Measurements from ENCODE around the gene SLC25A33.
"Not testable (repeated sequence)": the region's sequence is repeated elsewhere in the genome, so short reads cannot be mapped to it uniquely, and the experiment has no call there.

SLC25A33 gene, protein sequence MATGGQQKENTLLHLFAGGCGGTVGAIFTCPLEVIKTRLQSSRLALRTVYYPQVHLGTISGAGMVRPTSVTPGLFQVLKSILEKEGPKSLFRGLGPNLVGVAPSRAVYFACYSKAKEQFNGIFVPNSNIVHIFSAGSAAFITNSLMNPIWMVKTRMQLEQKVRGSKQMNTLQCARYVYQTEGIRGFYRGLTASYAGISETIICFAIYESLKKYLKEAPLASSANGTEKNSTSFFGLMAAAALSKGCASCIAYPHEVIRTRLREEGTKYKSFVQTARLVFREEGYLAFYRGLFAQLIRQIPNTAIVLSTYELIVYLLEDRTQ

DNA sequence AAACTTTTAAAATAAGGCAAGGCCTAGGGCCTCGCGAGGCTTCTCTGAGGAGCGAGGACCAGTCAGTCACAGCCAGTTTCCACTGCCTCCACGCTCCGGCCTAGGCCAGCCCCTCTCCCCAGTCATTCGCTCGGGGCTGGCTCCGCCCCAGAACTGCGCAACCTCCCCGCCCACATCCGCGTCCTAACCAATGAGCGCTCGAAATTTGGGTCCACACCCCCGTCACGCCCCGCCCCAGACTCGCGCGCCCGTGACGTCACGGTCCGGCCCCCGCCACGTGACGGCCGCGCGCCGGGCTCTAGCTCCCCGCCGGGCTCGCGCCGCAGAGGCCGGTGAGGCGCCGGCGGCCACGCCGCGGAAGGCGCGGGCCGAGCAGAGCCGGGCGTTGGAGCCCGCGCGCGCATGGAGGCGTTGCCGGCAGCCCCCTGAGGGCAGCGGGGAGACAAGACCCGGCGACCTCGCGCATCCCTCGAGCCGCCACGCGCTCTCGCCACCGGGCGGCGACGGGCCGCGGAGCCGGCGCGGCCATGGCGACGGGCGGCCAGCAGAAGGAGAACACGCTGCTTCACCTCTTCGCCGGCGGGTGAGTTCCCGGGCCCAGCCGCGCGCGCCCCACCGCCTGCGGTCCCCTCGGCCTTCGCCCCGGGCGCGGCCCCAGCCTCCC, at the start of gene SLC25A33:
Gene SLC25A33, plus strand, starts transcription at position 301 of the 664 bp plus-strand sequence. Its CDS starts 227 bp downstream, at position 528.
- DNase-seq, result peak; percentile 94

DNA sequence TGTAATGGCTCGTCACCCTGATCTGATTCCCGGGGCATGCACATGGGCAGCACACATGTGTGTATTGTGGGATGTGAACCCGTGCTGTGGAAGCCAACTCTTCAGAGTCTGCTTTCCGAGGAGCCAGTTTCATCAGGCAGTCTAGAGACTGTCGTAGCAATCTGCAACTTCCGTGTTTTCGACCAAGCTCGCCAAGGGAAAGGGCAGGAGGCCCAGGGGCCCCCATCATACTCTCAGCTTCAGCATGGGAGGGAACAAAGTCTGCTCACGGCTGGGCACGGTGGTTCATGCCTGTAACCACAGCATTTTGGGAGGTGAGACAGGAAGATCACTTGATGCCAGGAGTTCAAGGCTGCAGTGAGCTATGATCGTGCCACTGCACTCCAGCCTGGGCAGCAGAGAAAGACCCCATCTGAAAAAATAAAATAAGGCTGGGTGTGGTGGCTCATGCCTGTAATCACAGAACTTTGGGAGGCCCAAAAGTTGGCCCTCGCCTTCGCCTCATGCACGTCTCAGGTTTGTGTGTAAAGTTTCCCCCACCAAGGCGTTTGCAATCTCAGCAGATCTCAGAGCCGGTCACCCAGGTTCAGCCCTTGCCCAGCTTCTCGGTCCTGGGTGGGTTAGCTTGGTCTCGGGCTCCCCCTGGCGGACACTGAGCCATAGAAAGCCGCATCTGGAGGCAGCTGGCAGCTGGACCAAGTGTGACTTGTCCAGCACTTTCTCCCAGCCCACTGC, 48.5 kb upstream of the SLC25A33 start:
- DNase-seq, result peak; percentile 58

DNA sequence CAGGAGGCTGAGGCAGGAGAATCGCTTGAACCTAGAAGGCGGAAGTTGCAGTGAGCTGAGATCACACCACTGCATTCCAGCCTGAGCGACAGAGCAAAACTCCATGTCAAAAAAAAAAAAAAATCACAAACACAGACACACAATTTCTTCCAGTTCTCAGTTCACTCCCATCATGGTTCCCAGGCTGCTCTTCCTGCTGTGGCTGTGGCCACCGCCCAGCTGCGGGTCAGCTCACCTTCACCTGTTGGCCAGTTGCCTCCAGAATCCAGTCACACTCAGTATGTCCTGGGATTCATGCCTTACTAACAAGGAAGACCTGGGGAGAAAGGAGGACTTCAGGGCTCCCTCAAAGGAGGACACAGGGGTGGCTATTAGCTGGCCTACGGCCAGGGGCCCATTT, 45.9 kb upstream of the SLC25A33 start:
- DNase-seq, result no peak

DNA sequence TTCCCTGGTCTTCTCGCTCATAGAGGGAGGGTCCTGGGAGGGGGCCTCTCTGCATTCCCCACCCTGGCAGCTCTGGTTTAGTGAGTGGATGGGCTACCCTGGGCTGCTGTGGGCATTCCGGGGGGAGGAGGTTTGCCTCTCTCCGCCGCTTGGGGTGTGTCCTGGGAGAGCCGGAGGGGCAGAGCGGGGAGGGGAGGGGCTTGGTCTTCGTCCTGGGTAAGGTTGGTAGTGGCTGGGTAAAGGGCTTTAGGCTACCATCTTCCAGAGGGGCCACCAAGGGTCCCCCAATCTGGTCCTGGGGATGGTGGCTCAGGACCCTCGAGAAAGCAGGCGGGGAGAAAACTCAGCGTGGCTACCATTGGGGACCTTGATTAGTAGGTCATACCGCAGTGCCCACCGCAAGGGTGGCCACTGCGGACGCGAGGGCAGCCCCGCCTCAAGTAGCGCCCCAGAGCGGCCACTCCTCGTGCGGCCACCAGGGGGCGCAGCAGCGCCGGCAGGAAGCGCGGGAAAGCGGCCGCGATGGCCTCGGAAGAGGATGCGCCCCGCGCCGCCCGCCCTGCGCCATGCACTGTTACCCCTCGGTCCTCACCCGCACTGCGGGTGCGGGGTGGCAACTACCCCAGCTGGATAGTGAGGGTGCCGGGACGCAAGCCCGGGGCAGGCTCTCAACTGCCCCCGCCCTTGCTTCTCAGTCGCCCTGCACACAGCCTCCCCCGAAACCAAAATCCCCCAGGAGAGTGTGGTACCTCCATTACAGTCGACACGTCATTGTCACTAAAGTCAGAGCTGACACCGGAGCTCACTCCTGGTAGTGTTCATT, 44.1 kb upstream of the SLC25A33 start:
- DNase-seq, result peak; percentile 54

DNA sequence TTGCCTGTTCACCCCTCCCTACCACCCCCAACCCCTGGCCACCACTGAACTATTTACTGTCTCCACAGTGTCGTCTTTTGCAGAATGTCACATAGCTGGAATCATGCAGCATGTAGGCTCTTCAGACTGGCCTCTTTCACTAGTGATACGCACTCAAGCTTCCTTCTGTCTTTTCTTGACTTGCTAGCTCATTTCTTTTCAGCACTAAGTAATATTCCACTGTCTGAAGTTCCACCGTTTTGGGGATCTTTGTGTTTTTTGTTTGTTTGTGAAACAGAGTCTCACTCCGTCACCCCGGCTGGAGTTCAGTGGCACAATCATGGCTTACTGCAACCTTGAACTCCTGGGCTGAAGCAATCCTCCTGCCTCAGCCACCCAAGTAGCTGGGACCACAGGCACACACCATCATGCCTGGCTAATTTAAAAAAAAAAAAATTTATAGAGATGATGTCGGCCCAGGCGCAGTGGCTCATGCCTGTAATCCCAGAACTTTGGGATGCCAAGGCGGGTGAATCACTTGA, 43.4 kb upstream of the SLC25A33 start:
- no peak for DNase-seq

DNA sequence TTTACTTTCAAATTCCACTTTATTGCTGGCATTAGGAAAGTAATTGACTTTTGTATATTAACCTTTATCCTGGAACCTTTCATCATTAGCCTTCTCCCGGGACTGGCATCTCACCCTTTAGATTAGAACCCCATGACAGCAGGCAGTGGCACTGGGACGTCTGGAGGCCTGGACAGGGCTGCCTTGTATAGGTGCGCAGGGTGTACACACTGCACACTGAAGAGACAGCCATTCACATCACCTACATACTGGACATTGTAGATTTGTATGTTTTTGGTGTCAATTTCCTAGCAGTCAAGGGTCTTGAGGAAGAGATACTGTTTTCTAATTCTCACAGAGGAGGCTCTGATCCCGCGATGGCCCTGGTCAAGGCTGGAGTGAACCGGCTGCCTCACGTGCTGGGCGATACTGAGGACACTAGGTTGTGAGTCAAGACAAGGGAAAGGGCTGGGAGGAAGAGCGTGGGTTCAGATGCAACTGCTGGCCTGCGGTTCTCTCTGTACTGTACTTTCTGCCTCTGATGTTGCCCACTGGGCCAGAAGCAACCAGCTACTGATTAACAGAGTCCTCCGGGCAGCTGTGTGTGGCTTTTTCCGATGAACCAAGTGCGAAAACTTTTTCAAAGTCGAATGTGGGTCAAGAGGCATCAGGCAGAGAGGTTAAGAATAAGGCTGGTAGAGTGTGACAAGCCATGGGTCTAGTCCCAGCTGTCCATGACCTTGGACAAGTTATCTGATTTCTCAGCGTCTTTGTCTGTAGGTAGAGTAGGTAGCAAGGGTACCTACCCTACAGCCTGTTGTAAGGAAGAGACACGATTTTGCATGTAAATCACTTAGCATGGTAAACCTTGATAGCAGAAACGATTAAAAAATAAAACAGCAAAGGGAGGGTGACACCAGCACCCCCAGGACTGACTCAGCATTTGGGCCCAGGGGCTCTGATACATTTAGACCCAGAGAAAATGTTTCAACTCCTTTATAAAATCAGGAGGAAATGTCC, 38.2 kb upstream of the SLC25A33 start:
- no peak for DNase-seq

DNA sequence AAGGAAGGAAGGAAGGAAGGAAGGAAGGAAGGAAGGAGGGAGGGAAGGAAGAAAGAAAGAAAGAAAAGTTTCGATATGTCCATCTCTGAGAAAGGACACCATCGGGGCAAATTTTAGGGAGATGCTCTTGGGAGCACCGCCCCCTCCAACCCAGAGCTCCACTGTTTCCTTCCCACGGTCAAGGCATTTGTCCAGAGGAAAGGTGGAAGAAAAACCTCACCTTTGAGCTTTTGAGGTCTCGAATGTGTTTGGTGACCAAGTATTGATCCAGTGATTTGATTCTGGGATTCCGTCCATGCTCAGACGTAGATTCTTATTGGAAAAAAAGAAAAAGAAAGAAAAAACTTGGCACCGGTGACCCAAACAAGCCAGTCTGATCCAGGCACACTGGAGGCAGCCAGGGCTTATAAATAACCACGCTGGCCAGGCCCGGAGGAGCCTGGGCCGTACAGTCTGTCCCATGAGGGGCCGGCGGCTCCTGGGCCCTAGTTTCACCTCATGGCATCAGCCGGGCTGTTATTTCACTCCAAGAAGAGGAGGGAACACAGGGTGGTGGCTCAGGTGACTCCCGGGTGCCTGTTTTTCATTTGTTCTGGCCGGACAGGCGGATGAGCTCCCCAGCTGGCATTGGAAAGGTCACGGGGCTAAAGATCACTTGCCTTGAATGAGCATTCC, 36.1 kb upstream of the SLC25A33 start:
- no peak for DNase-seq

DNA sequence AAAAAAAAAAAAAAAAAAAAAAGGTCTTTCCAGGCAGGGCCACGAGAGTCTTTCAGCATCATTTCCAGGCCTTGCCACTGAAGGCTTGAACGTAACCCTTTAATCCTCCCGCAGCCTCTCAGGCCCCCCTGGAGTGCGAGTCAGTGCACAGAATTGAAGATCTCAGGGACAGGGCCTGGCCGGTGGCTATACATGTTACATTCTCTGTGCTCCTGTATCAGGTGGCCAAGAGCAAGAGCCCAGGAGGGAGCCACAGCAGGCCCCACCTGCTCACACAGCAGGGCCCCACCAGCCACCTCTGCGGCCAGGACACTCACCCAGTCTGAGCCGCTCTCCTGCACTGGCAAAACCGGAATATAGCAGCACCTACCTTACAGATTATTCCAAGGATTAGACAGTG, 34.1 kb upstream of the SLC25A33 start:
- no peak for DNase-seq

DNA sequence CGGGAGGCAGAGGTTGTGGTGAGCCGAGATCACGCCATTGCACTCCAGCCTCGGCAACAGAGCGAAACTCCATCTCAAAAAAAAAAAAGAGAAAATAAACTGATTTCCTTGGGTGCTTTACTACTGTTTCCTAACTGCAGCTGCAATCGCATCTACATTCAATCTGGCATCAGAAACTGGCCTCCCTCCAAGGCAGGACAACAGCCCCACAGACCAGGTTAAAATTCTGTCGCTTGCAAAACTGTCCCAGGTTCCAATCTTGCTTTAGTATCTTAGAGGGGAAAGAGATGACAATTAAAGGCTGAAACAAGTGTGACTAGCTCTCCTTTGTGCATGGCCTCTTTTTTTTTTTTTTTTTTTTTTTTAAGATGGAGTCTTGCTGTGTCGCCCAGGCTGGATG, 32.4 kb upstream of the SLC25A33 start:
- DNase-seq, result no peak

DNA sequence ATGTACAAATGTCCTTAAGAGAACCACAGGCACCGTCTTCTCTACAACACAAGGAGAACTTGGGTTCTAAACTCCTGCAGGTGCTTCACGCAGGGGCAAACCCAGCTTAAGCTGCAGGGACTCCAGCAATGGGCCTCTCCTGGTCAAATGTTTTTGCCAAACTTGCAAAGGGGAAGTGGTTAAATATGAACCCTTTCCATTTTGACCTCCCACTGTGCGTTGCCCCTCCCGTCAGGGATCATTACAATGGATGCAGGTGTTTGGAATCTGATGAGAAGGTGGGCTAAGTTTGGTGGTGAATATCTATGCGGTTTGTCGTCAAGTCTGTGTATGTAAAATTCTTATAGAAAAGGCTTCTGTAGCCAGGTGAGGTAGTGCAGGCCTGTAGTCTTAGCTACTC, 29.1 kb upstream of the SLC25A33 start:
- DNase-seq, result no peak

DNA sequence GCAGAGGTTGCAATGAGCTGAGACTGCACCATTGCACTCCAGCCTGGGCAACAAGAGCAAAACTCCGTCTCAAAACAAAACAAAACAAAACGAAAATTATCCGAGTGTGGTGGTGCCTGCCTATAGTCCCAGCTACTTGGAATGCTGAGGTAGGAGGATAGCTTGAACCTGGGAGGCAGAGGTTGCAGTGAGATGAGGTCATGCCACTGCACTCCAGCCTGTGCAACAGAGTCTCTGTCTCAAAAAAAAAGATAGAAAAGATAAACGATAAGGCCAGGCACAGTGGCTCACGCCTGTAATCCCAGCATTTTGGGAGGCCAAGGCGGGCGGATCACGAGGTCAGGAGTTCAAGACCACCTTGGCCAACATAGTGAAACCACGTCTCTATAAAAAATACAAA, 23.7 kb upstream of the SLC25A33 start:
- not testable (repeated sequence) for DNase-seq

DNA sequence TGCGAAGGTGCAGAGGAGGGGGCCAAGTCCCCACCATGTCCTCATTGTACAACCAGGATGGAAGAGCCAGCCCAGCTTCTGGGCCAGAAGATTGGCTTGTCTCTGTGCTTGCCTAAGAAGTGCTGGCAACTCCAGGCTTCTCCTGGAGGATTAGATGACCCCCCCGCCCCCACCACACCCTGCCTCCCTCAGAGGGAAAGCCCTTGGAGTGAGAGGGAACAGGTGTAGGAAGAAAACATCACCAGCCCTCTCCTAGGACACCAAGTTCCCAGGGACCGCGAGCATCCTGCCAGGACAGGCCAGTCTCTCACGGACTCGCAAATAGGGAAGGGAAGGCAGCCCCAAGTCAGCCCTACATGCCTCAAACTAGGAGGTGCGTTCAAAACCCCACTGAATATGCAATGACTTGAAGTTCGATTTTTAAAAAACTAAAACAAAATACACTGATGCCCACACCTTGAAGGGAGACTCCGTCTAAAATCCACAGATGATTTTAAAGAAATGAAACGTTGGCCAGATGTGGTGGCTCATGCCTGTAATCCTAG, 20.7 kb upstream of the SLC25A33 start:
- no peak for DNase-seq

DNA sequence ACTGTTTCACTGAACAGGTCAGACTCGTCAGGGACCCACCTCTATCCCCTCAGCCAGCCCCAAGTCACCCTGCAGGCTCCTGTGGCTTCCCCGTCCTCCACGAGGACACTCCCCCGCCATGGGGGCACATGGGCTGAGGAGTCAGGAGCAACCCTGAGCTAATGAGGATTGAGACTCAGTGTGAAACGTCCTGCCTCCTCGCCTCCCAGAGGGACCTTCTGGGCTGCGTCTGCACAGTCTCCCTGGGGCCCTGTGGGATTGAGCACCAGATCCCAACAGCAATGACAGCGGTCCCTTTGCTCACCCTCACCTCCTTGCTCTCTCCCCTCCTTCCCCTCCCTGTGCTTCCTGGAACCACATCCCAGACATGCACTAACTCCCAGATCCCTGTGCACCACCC, 18.9 kb upstream of the SLC25A33 start:
- no peak for DNase-seq

DNA sequence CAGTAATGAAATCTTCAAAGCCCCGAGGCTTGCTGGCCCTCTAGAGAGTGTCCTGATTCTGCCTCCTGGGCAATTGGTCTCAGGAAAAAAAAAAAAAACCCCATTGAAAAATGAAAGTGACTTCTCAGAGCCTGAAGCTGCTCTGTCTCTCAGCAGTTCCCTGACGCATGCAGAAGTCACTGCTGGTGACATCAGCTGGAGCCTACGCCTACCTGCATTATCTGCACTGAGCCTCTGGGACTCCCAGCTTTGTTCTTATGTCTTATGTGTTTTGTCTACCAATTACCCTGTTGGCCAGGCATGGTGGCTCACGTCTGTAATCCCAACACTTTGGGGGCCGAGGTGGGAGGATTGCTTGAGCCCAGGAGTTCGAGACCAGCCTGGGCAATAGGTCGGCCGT, 10.1 kb upstream of the SLC25A33 start:
- DNase-seq, result peak; percentile 50

DNA sequence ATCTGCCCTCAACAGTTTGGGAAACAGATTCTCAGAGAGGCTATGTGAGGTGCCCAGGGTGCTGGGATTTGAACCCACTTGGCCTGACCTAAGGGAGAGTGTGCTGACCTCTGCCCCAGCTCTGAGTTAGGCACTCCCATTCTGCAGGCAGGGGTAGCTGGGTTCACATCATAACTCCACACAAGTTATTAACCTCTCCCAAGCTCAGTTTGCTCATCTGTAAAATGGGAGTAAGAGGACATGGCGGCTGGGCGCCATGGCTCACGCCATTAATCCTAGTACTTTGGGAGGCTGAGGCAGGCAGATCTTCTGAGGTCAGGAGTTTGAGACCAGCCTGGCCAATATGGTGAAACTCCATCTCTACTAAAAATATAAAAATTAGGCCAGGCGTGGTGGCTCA, 8.9 kb upstream of the SLC25A33 start:
- no peak for DNase-seq

DNA sequence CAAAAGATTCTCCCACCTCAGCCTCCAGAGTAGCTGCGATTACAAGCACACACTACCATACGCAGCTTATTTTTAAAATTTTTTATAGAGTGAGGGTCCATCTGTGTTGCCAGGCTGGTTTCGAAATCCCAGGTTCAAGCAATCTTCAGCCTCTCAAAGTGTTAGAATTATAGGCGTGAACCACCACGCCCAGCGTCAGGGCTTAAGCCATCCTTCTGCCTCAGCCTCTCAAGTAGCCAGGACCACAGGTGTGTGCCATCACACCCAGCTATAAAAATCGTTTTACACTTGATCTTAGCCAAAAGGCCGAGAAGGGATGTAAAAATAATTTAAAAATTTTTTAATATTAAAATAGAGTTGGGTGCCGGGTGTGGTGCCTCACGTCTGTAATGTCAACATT, 4.3 kb upstream of the SLC25A33 start:
- no peak for DNase-seq

DNA sequence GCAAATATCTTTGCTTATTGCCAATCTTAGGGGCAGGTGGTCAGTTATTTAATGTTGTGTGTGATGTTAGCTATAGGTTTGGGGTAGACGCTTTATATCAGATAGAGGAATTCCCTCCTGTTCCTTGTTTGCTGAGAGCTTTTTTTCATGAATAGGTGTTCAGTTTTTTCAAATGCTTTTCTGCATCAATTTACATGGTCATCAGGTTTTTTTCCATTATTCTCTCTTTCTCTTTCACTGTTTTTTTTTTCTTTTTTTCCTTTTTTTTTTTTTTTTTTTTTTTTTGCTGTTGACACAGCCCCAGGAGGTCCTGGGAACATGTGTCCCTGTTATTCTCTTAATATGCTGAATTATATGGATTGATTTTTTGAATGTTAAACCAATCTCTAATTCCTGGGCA, 3.0 kb upstream of the SLC25A33 start:
- DNase-seq, result no peak

DNA sequence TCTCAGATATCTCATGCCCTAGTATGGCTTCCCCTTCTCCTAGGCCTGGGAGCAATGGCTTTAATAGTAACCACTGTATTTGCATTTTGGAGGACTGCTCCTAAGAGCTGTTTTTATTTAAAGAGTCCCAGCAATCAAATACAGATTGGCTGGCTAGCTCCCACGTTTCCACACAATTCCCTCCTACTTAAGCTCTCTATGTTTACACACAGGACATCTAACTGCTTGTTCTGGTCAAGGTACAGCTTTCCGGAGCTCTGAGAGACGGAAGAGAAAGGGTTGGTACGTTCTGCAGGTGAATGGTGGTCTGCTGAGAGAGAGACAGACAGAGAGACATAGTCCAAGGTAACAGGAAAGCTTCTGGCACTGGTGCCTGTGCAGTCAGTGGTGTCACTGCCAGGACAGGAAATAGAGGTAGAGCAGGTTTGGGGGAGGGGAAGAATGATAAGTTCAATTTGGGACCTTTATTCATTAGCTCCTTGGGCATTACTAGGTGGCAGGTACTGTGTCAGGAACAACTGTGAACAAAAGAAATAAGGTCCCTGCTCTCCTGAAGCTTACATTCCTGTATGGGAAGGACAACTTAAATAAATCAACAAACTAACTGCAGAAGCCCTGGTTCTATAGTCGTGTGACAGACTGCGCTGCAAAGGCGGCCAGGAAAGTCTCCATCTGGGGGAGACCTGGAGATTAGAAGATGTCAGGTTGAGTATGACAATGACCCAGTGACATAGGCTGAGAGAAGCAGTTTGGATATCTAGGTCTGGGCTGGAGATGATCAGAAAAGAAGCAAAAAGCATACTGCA, 1.2 kb upstream of the SLC25A33 start:
- no peak for DNase-seq

DNA sequence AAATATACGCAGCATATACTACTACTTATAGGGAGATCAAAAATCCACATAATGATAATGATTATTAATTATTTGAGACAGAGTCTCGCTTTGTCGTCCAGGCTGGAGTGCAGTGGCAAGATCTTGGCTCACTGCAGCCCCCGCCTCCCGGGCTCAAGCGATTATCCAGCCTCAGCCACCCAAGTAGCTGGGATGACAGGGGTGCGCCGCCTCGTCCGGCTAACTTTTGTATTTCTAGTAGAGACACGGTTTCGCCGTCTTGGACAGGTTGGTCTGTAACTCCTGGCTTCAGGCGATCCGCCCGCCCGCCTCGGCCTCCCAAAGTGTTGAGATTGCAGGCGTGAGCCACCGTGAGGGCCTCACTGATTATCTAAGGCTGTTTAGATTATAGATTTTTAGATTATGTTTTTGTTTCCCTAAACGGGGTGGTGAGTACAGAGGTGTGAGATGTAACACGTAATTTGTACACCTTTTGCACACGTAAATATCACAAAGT, 548 bp upstream of the SLC25A33 start:
- DNase-seq, result no peak
